Measurements from ENCODE around the gene FBF1. TPM values are rescaled to one million over a fixed set of nuclear protein-coding genes. Genes with fewer than 3 reads are reported as not detected.

The FBF1 gene
- total and polyA plus RNA-seq, 10 donors = 5.2 to 16.0 (median 10.0) TPM

- Histone ChIP-seq H3K27me3 (replicated peaks in 1 of 7) (no peaks in the 10 kb centered on the region), H3K9me3 (no peaks in the 10 kb centered on the region), H3K4me3 (no peak overlapping the region), H3K4me1 (peaks cover 0 to 25% (median 16%) of the 10 kb centered on the region in 6 donors), H3K27ac (no peak overlapping the region), H3K36me3 (peaks cover 0 to 51% (median 0%) of the 10 kb centered on the region in 6 donors)
- no peak for DNase-seq
- 84 to 98% (median 93%) methylated on average over 8 to 11 of the region's 11 CpGs for WGBS, 5 donors
- no peak for TF ChIP-seq CTCF (IDR thresholded peaks at IDR 0.05 in 8 of 11, conservative IDR thresholded peaks at IDR 0.05 in 3 of 11)
- TF ChIP-seq POLR2AphosphoS5 (IDR thresholded peaks at IDR 0.05) = no peak
- TF ChIP-seq POLR2A (IDR thresholded peaks at IDR 0.05) = no peak
- intact Hi-C loops (cut with DNase I; ENCODE audit: low total_unique reads) = no loop called here
Measured at GRCh38 chr17:75920045-75920560, 20.7 kb downstream of the FBF1 start.

GRCh38 chr17:75919611-75920010 lies 21.2 kb downstream of the FBF1 start:
- Histone ChIP-seq H3K36me3 (peaks cover 0 to 52% (median 1%) of the 10 kb centered on the region in 6 donors), H3K4me3 (no peak overlapping the region), H3K4me1 (peaks cover 0 to 25% (median 16%) of the 10 kb centered on the region in 6 donors), H3K9me3 (no peaks in the 10 kb centered on the region), H3K27ac (no peak overlapping the region), H3K27me3 (replicated peaks in 1 of 7) (no peaks in the 10 kb centered on the region)
- TF ChIP-seq CTCF (IDR thresholded peaks at IDR 0.05 in 8 of 11, conservative IDR thresholded peaks at IDR 0.05 in 3 of 11) (no peak), POLR2A (IDR thresholded peaks at IDR 0.05) (no peak), POLR2AphosphoS5 (IDR thresholded peaks at IDR 0.05) (no peak)
- WGBS, 5 donors = 96 to 97% (median 97%) methylated on average over 20 to 22 of the region's 22 CpGs
- intact Hi-C loops (cut with DNase I; ENCODE audit: low total_unique reads) = no loop called here
- DNase-seq = no peak

GRCh38 chr17:75917917-75918445 lies 22.9 kb downstream of the FBF1 start:
- WGBS, 5 donors = 93 to 94% (median 94%) methylated on average over 18 to 31 of the region's 31 CpGs
- Histone ChIP-seq H3K9me3 (no peaks in the 10 kb centered on the region), H3K4me1 (peaks cover 0 to 19% (median 10%) of the 10 kb centered on the region in 6 donors), H3K27me3 (replicated peaks in 1 of 7) (no peaks in the 10 kb centered on the region), H3K36me3 (peaks cover 0 to 60% (median 5%) of the 10 kb centered on the region in 6 donors), H3K27ac (no peak overlapping the region), H3K4me3 (no peak overlapping the region)
- no peak for DNase-seq
- TF ChIP-seq POLR2A (IDR thresholded peaks at IDR 0.05) (no peak), POLR2AphosphoS5 (IDR thresholded peaks at IDR 0.05) (no peak), CTCF (IDR thresholded peaks at IDR 0.05 in 8 of 11, conservative IDR thresholded peaks at IDR 0.05 in 3 of 11) (no peak)
- intact Hi-C loops (cut with DNase I; ENCODE audit: low total_unique reads) = no loop called here

GRCh38 chr17:75917141-75917916 lies 23.5 kb downstream of the FBF1 start:
- H3K9me3 ChIP-seq = no peaks in the 10 kb centered on the region
- 72 to 82% (median 81%) methylated on average over 20 to 23 of the region's 23 CpGs for WGBS, 5 donors
- no peak overlapping the region for H3K27ac ChIP-seq
- no peak for TF ChIP-seq POLR2AphosphoS5 (IDR thresholded peaks at IDR 0.05)
- no peak for TF ChIP-seq POLR2A (IDR thresholded peaks at IDR 0.05)
- no peak for TF ChIP-seq CTCF (IDR thresholded peaks at IDR 0.05 in 8 of 11, conservative IDR thresholded peaks at IDR 0.05 in 3 of 11)
- H3K27me3 ChIP-seq (replicated peaks in 1 of 7) = no peaks in the 10 kb centered on the region
- H3K4me1 ChIP-seq = peaks cover 0 to 12% (median 3%) of the 10 kb centered on the region in 6 donors
- intact Hi-C loops (cut with DNase I; ENCODE audit: low total_unique reads) = no loop called here
- no peak overlapping the region for H3K4me3 ChIP-seq
- no peak for DNase-seq
- peaks cover 0 to 56% (median 5%) of the 10 kb centered on the region in 6 donors for H3K36me3 ChIP-seq
